ENCODE data around the gene CAPN2. TPM values are rescaled to one million over a fixed set of nuclear protein-coding genes. Genes with fewer than 3 reads are reported as not detected.
A peak's percentile ranks its signal among the peaks of the same experiment; 100 is the strongest.

Gene CAPN2
- total and polyA plus RNA-seq, 3 donors from 2014 or later: 99.0 to 179 (median 174) TPM

GRCh38 chr1:223763881-223764280, 51.5 kb downstream of the CAPN2 start:
- TF ChIP-seq POLR2A (IDR thresholded peaks at IDR 0.05) (no peak), CTCF (IDR thresholded peaks at IDR 0.05) (no peak)
- Histone ChIP-seq H3K36me3 (ENCODE audit: low read depth, missing control alignments) (no peaks in the 10 kb centered on the region), H3K4me3 (no peak overlapping the region), H3K4me1 (peaks cover 10% of the 10 kb centered on the region), H3K27ac (peak overlapping the region in 1 of 2 donors; percentile 86), H3K27me3 (no peaks in the 10 kb centered on the region), H3K9me3 (no peaks in the 10 kb centered on the region)
- 93 to 95% methylated on average over 5 of the region's 5 CpGs for WGBS, 2 donors
- intact Hi-C loops (cut with DNase I; ENCODE audit: low total_unique reads): no loop called here
- no peak for DNase-seq

GRCh38 chr1:223765036-223765718, 52.8 kb downstream of the CAPN2 start:
- DNase-seq: peak; percentile 90
- WGBS, 2 donors: 40 to 51% methylated on average over 1 to 9 of the region's 9 CpGs
- H3K9me3 ChIP-seq: no peaks in the 10 kb centered on the region
- intact Hi-C loops (cut with DNase I; ENCODE audit: low total_unique reads): no loop called here
- H3K27me3 ChIP-seq: no peaks in the 10 kb centered on the region
- H3K4me1 ChIP-seq: peaks cover 10% of the 10 kb centered on the region
- peak overlapping the region; percentile 46 to 86 for H3K27ac ChIP-seq
- no peaks in the 10 kb centered on the region for H3K36me3 ChIP-seq (ENCODE audit: low read depth, missing control alignments)
- H3K4me3 ChIP-seq: no peak overlapping the region
- TF ChIP-seq CTCF (IDR thresholded peaks at IDR 0.05) (no peak), POLR2A (IDR thresholded peaks at IDR 0.05) (no peak)

GRCh38 chr1:223765719-223766340, 53.5 kb downstream of the CAPN2 start:
- peaks cover 12% of the 10 kb centered on the region for H3K4me1 ChIP-seq
- H3K27ac ChIP-seq: peak overlapping the region; percentile 46 to 75
- H3K4me3 ChIP-seq: no peak overlapping the region
- no peaks in the 10 kb centered on the region for H3K27me3 ChIP-seq
- TF ChIP-seq POLR2A (IDR thresholded peaks at IDR 0.05) (no peak), CTCF (IDR thresholded peaks at IDR 0.05) (no peak)
- H3K9me3 ChIP-seq: no peaks in the 10 kb centered on the region
- intact Hi-C loops (cut with DNase I; ENCODE audit: low total_unique reads): no loop called here
- DNase-seq: no peak
- 71 to 75% methylated on average over 5 to 7 of the region's 7 CpGs for WGBS, 2 donors
- H3K36me3 ChIP-seq (ENCODE audit: low read depth, missing control alignments): no peaks in the 10 kb centered on the region

DNA sequence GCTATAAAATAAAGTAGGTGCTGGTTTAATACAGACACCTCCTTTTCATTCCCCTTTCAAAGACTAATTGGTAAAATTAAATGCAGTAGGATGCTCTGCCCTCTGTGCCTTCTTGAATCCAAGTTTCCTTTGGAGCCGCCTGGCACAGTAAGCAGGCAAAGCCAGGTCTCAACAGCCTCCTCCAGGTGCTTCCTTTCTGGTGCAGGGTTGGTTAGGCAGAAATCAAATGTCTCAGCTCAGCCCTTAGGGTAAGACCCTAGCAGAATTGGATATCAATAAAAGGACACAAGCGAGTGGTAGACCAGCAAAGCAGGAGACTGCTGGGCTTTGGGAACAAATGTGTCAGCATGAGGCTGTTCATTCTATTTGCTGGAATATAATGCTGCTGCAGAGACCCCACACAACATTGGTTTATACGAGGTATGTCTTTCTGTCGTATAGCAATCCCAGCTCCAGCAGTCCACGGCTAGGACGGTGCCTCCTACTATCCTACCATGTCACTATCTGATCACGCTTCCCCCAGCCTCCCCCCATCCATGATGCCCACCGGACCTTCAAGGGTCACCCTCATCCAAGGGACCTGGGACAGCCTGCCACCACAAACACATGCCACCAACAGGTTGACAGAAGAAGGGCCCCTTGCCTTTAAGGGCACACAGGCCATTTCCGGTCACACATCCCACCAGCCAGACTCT, 58.4 kb downstream of the CAPN2 start:
- H3K36me3 ChIP-seq (ENCODE audit: low read depth, missing control alignments): no peaks in the 10 kb centered on the region
- H3K4me1 ChIP-seq: peaks cover 21% of the 10 kb centered on the region
- H3K27ac ChIP-seq: peak overlapping the region; percentile 31 to 93
- intact Hi-C loops (cut with DNase I; ENCODE audit: low total_unique reads): no loop called here
- WGBS, 2 donors: 91 to 92% methylated on average over 9 of the region's 9 CpGs
- no peak overlapping the region for H3K4me3 ChIP-seq
- no peaks in the 10 kb centered on the region for H3K27me3 ChIP-seq
- DNase-seq: no peak
- H3K9me3 ChIP-seq: no peaks in the 10 kb centered on the region
- TF ChIP-seq POLR2A (IDR thresholded peaks at IDR 0.05): no peak
- TF ChIP-seq CTCF (IDR thresholded peaks at IDR 0.05): no peak

All from testis (tissue), 3 donors.